Astrocyte of the cerebellum (primary cell): ENCODE data around the gene LAPTM5.

Experiments used
- DNase-seq: peaks from one replicate; pipeline ENCODE4 v3.0.0-alpha.2; 2011; ENCODE audit warnings: low read depth
- H3K4me3 ChIP-seq: 2 replicates; pipeline ENCODE4 v1.5.1; 2011; ENCODE audit warnings: mild to moderate bottlenecking, low read depth, low read length, moderate library complexity
- CTCF ChIP-seq: IDR thresholded peaks from 2 replicates; pipeline ENCODE4 v1.5.1; 2012; ENCODE audit warnings: low read length, low read depth, moderate library complexity, mild to moderate bottlenecking; ENCODE audit errors: missing control alignments
- in situ Hi-C: cut with HindIII; loops from 2 replicates; pipeline ENCODE4 v1.10.0; 2017; ENCODE audit warnings: low sequenced_read_pairs

The LAPTM5 gene

DNA sequence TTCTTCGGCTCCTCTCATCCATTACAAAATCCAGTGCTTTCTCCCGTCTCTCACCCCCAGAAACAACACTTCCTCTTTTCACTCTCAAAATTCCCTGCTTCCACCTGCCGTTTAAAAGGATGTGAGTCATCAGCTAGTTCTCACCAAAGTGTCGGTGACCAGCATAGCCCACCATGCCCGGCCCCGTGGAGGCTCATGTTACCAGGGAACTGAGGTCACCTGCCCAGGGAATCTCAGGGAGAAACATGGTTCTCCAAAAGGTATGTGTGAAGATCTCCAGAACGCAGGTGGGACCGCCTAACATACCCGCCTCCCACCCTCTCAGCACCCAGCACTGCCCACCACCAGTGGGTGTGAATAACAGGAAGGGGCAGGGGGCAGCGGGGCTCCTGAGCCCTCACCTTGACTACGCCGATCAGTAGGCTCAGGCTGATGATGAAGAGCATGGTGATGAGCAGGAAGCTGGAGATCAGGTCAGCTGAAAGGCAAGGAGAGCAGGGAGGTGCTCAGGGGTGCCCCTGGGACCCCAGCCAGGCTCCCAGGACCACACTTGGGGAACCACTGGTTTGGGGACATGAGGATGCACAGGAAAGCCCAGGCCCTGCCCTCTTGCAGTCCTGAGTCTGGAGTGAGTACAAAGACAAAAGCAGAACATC is 16.2 kb downstream of the LAPTM5 start:
- no peak for DNase-seq
- TF ChIP-seq CTCF = no peak
- H3K4me3 ChIP-seq = no peak overlapping the region
- in situ Hi-C loops = no loop called here

DNA sequence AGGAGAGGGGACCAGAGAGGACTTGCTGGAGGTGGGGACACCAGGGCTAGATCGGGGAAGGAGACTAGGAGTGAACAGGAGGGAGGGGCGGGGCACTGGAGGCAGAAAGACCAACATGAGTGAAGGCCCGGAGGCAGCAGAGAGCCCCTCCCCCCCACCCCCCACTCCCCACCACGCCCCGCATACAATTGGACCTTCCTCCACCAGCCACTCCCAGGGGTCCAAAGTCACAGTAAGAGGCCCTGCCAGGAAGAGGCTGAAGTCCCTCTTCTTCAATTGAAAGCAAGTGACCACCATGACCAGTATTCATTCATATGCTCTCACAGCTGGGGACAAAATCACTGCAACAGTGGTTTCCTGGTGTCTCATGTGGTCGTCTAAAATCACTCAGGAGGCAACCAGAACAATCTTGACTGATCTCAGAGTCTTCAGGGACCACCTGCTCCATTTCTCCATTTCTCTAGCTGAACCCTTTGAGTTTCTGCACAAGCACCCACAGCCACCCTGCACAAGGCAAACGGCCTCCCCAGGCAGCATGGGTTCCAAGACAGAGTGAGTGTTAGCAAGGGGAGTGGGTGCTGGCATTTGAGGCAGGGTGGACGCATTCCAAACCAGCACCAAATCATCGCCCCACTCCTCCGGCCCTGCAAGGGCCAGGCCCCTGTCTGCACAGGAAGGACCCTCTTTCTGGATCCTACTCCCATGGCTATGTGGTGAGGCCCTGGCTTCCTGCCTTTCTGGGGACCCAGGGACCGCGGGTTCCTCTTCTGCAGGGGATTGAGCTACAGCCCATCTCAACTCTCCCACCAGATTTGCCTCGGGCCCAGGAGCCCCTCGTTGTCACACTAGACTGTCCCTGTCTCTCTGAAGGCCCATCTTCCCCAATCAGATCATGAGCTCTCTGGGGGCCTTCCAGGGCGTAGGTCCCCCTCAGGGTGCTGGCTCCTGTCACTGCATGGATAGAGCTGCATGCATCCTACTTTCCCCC is 17.0 kb downstream of the LAPTM5 start:
- DNase-seq = no peak
- H3K4me3 ChIP-seq = no peak overlapping the region
- in situ Hi-C loops = no loop called here
- TF ChIP-seq CTCF = no peak

GRCh38 chr1:30739601-30740000 is 18.0 kb downstream of the LAPTM5 start:
- no peak for DNase-seq
- TF ChIP-seq CTCF = no peak
- H3K4me3 ChIP-seq = no peak overlapping the region
- in situ Hi-C loops = no loop called here

DNA sequence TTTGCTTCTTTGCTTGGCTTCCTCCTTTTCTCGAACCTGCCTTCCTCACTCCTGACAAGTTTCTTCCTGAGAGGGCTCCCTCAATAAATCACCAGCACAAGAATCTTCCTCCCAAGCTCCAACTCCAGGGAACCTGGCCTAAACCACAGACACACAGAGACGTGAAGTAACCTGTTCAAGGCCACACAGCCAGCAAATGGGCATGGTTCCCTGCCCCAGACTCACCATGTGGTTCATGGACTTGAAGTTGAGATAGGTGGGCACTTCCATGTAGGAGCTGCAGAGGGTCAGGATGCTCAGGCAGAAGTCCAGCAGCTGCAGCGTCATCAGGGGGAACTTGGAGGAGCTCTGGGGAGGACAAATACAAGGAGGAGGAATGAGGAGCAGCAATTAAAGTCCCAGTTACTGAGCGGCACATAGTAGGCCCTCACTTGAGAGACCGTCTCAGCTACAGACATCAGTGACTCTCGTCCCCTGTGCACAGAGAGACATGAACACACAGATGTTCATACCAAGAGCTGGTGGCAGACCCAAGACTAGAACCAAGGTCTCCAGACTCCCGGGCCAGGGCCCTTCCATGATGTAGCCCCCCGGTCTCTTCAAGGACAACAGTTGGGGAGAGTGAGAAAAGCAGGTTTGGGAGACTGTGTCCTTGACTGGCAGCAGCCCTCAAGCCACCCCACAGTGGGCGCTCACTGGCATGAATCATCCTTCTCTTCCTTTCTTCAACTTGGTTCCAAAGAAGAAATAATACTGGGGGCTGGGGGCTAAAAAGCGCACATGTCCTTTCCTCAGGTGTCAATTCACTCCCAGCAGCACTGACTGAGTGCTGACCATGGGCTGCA is 18.6 kb downstream of the LAPTM5 start:
- DNase-seq = no peak
- TF ChIP-seq CTCF = no peak
- H3K4me3 ChIP-seq = no peak overlapping the region
- in situ Hi-C loops = no loop called here

DNA sequence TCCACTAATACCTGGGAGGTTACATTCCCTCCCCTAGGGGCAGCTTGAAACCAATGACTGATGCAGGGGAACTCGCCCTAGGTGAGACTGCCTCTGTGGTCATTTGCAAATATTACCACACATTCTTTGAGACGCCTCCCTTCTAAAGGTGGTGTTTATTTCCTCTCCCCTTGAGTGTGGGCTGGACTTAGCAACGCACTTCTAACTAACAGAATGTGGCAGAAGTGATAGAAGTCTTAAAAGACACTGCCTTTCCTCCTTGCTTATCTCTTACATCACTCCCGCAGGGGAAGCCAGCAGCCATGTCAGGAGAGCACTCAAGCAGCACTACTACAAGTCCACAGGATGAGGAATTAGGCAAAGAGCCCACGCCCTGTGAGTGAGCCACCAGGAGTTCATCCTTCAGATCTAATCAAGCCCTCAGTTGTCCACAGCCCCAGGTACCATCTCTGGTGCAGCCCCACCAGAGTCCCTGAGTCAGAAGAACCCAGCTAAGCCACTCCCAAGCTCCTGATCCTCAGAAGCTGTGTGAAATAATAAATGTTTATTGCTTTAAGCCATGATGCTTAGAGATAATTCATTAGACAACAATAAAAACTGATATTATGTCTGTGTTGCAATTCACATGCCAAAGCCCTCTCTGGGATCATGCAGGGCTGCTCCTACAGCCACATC is 19.4 kb downstream of the LAPTM5 start:
- in situ Hi-C loops = no loop called here
- no peak for DNase-seq
- no peak for TF ChIP-seq CTCF
- H3K4me3 ChIP-seq = no peak overlapping the region
